ENCODE results near the gene CNR2.

DNA sequence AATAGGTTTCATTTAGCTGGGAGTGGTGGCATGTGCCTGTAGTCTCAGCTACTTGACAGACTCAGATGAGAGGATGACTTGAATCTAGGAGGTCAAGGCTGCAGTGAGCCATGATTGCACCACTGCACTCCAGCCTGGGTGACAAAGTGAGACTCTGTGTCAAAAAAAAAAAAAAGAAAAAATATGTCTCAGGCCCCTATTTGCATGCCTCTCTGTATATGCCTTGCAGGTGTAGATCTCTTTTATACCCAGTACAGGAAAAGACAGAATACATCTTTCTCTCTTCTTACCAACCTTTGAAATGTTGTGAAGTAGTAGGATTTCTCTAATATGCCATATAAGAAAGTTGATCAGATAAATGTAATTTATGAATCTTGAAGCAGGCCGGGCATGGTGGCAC lies 6.4 kb downstream of the CNR2 start:
- TF ChIP-seq, protein P1, sequence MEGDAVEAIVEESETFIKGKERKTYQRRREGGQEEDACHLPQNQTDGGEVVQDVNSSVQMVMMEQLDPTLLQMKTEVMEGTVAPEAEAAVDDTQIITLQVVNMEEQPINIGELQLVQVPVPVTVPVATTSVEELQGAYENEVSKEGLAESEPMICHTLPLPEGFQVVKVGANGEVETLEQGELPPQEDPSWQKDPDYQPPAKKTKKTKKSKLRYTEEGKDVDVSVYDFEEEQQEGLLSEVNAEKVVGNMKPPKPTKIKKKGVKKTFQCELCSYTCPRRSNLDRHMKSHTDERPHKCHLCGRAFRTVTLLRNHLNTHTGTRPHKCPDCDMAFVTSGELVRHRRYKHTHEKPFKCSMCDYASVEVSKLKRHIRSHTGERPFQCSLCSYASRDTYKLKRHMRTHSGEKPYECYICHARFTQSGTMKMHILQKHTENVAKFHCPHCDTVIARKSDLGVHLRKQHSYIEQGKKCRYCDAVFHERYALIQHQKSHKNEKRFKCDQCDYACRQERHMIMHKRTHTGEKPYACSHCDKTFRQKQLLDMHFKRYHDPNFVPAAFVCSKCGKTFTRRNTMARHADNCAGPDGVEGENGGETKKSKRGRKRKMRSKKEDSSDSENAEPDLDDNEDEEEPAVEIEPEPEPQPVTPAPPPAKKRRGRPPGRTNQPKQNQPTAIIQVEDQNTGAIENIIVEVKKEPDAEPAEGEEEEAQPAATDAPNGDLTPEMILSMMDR (conservative IDR thresholded peaks at IDR 0.05; ENCODE audit: low read depth in 2 of 2): no peak
- TF ChIP-seq CREB1 (CRISPR knock-in tag; IDR thresholded peaks at IDR 0.05; ENCODE audit: low read depth) (no peak), EZH2phosphoT487 (IDR thresholded peaks at IDR 0.05; ENCODE audit: unreplicated experiment) (no peak), NANOG (IDR thresholded peaks at IDR 0.05; ENCODE audit: borderline replicate concordance) (no peak), POLR2AphosphoS5 (IDR thresholded peaks at IDR 0.05; ENCODE audit: low read depth) (no peak), EZH2 (IDR thresholded peaks at IDR 0.05; ENCODE audit: low read depth, unreplicated experiment) (no peak), JUNB (IDR thresholded peaks at IDR 0.05; ENCODE audit: unreplicated experiment) (no peak), ZNF331 (CRISPR knock-in tag; IDR thresholded peaks at IDR 0.05; ENCODE audit: low read depth) (no peak), ZNF114 (CRISPR knock-in tag; IDR thresholded peaks at IDR 0.05) (no peak), STAT1 (IDR thresholded peaks at IDR 0.05; ENCODE audit: unreplicated experiment) (no peak)
- TF ChIP-seq, protein P2, sequence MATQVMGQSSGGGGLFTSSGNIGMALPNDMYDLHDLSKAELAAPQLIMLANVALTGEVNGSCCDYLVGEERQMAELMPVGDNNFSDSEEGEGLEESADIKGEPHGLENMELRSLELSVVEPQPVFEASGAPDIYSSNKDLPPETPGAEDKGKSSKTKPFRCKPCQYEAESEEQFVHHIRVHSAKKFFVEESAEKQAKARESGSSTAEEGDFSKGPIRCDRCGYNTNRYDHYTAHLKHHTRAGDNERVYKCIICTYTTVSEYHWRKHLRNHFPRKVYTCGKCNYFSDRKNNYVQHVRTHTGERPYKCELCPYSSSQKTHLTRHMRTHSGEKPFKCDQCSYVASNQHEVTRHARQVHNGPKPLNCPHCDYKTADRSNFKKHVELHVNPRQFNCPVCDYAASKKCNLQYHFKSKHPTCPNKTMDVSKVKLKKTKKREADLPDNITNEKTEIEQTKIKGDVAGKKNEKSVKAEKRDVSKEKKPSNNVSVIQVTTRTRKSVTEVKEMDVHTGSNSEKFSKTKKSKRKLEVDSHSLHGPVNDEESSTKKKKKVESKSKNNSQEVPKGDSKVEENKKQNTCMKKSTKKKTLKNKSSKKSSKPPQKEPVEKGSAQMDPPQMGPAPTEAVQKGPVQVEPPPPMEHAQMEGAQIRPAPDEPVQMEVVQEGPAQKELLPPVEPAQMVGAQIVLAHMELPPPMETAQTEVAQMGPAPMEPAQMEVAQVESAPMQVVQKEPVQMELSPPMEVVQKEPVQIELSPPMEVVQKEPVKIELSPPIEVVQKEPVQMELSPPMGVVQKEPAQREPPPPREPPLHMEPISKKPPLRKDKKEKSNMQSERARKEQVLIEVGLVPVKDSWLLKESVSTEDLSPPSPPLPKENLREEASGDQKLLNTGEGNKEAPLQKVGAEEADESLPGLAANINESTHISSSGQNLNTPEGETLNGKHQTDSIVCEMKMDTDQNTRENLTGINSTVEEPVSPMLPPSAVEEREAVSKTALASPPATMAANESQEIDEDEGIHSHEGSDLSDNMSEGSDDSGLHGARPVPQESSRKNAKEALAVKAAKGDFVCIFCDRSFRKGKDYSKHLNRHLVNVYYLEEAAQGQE (IDR thresholded peaks at IDR 0.05; ENCODE audit: unreplicated experiment): no peak
- TF ChIP-seq, protein P3, sequence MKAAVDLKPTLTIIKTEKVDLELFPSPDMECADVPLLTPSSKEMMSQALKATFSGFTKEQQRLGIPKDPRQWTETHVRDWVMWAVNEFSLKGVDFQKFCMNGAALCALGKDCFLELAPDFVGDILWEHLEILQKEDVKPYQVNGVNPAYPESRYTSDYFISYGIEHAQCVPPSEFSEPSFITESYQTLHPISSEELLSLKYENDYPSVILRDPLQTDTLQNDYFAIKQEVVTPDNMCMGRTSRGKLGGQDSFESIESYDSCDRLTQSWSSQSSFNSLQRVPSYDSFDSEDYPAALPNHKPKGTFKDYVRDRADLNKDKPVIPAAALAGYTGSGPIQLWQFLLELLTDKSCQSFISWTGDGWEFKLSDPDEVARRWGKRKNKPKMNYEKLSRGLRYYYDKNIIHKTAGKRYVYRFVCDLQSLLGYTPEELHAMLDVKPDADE (IDR thresholded peaks at IDR 0.05): no peak
- TF ChIP-seq, protein P4, sequence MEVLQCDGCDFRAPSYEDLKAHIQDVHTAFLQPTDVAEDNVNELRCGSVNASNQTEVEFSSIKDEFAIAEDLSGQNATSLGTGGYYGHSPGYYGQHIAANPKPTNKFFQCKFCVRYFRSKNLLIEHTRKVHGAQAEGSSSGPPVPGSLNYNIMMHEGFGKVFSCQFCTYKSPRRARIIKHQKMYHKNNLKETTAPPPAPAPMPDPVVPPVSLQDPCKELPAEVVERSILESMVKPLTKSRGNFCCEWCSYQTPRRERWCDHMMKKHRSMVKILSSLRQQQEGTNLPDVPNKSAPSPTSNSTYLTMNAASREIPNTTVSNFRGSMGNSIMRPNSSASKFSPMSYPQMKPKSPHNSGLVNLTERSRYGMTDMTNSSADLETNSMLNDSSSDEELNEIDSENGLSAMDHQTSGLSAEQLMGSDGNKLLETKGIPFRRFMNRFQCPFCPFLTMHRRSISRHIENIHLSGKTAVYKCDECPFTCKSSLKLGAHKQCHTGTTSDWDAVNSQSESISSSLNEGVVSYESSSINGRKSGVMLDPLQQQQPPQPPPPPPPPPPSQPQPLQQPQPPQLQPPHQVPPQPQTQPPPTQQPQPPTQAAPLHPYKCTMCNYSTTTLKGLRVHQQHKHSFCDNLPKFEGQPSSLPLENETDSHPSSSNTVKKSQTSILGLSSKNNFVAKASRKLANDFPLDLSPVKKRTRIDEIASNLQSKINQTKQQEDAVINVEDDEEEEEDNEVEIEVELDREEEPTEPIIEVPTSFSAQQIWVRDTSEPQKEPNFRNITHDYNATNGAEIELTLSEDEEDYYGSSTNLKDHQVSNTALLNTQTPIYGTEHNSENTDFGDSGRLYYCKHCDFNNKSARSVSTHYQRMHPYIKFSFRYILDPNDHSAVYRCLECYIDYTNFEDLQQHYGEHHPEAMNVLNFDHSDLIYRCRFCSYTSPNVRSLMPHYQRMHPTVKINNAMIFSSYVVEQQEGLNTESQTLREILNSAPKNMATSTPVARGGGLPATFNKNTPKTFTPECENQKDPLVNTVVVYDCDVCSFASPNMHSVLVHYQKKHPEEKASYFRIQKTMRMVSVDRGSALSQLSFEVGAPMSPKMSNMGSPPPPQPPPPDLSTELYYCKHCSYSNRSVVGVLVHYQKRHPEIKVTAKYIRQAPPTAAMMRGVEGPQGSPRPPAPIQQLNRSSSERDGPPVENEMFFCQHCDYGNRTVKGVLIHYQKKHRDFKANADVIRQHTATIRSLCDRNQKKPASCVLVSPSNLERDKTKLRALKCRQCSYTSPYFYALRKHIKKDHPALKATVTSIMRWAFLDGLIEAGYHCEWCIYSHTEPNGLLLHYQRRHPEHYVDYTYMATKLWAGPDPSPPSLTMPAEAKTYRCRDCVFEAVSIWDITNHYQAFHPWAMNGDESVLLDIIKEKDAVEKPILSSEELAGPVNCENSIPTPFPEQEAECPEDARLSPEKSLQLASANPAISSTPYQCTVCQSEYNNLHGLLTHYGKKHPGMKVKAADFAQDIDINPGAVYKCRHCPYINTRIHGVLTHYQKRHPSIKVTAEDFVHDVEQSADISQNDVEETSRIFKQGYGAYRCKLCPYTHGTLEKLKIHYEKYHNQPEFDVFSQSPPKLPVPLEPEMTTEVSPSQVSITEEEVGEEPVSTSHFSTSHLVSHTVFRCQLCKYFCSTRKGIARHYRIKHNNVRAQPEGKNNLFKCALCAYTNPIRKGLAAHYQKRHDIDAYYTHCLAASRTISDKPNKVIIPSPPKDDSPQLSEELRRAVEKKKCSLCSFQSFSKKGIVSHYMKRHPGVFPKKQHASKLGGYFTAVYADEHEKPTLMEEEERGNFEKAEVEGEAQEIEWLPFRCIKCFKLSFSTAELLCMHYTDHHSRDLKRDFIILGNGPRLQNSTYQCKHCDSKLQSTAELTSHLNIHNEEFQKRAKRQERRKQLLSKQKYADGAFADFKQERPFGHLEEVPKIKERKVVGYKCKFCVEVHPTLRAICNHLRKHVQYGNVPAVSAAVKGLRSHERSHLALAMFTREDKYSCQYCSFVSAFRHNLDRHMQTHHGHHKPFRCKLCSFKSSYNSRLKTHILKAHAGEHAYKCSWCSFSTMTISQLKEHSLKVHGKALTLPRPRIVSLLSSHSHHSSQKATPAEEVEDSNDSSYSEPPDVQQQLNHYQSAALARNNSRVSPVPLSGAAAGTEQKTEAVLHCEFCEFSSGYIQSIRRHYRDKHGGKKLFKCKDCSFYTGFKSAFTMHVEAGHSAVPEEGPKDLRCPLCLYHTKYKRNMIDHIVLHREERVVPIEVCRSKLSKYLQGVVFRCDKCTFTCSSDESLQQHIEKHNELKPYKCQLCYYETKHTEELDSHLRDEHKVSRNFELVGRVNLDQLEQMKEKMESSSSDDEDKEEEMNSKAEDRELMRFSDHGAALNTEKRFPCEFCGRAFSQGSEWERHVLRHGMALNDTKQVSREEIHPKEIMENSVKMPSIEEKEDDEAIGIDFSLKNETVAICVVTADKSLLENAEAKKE (CRISPR knock-in tag; IDR thresholded peaks at IDR 0.05): no peak

Data from GM23338 (cell line).